Loucy (cell line): ENCODE results near the gene LHFPL6.

Source experiments
- H2AFZ ChIP-seq: fragments of 200-600 bp; sonication (generic); 2 replicates; pipeline ENCODE4 v1.6.0; 2016; ENCODE audit warnings: antibody characterized with exemption, mild to moderate bottlenecking, low read length, moderate library complexity
- H3F3A ChIP-seq: fragments of 200-600 bp; 2 replicates; pipeline ENCODE4 v1.6.0; 2016; ENCODE audit warnings: antibody characterized with exemption, low read depth, mild to moderate bottlenecking
- H3K27me3 ChIP-seq: fragments of 200-600 bp; sonication (generic); 2 replicates; pipeline ENCODE4 v1.6.1; 2014; ENCODE audit warnings: low read length, mild to moderate bottlenecking; ENCODE audit not compliant: insufficient read depth, poor library complexity, severe bottlenecking
- H3K36me3 ChIP-seq: fragments of 200-600 bp; sonication (generic); 2 replicates; pipeline ENCODE4 v1.6.1; 2016; ENCODE audit warnings: low read length; ENCODE audit not compliant: insufficient read depth
- H3K4me1 ChIP-seq: fragments of 200-600 bp; sonication (generic); 2 replicates; pipeline ENCODE4 v1.5.1; 2014; ENCODE audit warnings: low read length, mild to moderate bottlenecking; ENCODE audit not compliant: insufficient read depth, poor library complexity, severe bottlenecking
- H3K4me2 ChIP-seq: fragments of 200-600 bp; sonication (generic); 2 replicates; pipeline ENCODE4 v1.6.0; 2014; ENCODE audit warnings: antibody characterized with exemption, low read length, low read depth, mild to moderate bottlenecking; ENCODE audit not compliant: poor library complexity, severe bottlenecking
- H3K4me3 ChIP-seq: fragments of 200-600 bp; sonication (generic); 2 replicates; pipeline ENCODE4 v1.5.1; 2014; ENCODE audit warnings: low read length, mild to moderate bottlenecking, mixed read lengths; ENCODE audit not compliant: poor library complexity, severe bottlenecking
- H3K79me2 ChIP-seq: fragments of 200-600 bp; sonication (generic); 2 replicates; pipeline ENCODE4 v1.6.1; 2014; ENCODE audit warnings: low read length; ENCODE audit not compliant: insufficient read depth
- H3K9ac ChIP-seq: fragments of 200-600 bp; sonication (generic); 2 replicates; pipeline ENCODE4 v1.6.0; 2014; ENCODE audit warnings: mild to moderate bottlenecking, low read depth, low read length, moderate library complexity; ENCODE audit not compliant: poor library complexity, severe bottlenecking
- H3K9me2 ChIP-seq: fragments of 200-600 bp; sonication (generic); replicated peaks from 2 replicates; pipeline ENCODE4 v1.6.1; 2016; ENCODE audit warnings: low read depth, low read length, mixed read lengths
- H3K9me3 ChIP-seq: fragments of 200-600 bp; sonication (generic); 2 replicates; pipeline ENCODE4 v1.6.1; 2014; ENCODE audit warnings: mild to moderate bottlenecking, antibody characterized with exemption, low read length, low read depth; ENCODE audit not compliant: insufficient read depth
- H4K20me1 ChIP-seq: fragments of 200-600 bp; sonication (generic); 2 replicates; pipeline ENCODE4 v1.6.0; 2014; ENCODE audit warnings: antibody characterized with exemption, low read length, mild to moderate bottlenecking; ENCODE audit not compliant: insufficient read depth, poor library complexity, severe bottlenecking
- EZH2phosphoT487 ChIP-seq: fragments of 200-600 bp; IDR thresholded peaks from 2 replicates; pipeline ENCODE4 v1.6.1; 2018; ENCODE audit warnings: antibody characterized with exemption, mild to moderate bottlenecking, moderate library complexity, borderline replicate concordance
- TF ChIP-seq, protein P1 (sequence below): fragments of 200-600 bp; sonication (generic); conservative IDR thresholded peaks from 2 replicates; pipeline ENCODE4 v1.5.1; 2014; ENCODE audit warnings: mild to moderate bottlenecking, antibody characterized with exemption, low read length

LHFPL6 gene

DNA sequence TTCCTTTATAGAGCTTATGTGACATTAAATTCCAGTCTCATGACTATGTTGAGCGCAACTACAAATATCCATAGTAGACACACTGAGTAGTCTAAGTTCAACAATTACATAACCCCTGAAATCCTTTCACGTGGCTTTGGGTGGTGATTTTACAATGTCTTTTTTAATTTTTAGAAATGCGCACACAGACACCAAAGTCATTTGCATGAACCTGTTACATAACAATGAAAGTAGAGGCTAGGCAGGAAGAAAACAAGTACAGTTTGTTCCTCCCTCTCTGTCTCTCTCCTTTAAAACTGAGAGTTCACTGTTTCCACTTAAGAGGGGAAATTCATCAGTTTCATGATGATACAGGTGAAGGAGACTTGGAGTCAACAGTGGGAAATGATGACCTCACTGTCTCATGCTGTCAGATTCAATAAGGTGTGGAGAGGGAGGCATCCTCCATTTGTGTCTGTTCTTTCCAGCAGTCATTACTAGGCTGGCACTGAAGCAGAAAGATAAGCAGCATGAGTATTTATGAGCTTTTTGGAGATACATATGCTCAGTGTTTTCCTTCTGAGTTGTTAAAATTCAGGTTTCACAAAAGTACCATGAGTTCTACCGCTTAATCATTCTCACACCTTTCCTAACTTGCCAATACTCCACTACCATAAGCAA lies 201.8 kb downstream of the LHFPL6 start:
- Histone ChIP-seq H3K4me1 (no peaks in the 10 kb centered on the region), H3K9me2 (no peaks in the 10 kb centered on the region), H3K27me3 (no peaks in the 10 kb centered on the region), H3K9me3 (no peaks in the 10 kb centered on the region), H3K9ac (no peak overlapping the region), H2AFZ (no peak overlapping the region), H4K20me1 (no peaks in the 10 kb centered on the region), H3K4me3 (no peak overlapping the region), H3F3A (no peaks in the 10 kb centered on the region), H3K79me2 (no peaks in the 10 kb centered on the region), H3K36me3 (no peaks in the 10 kb centered on the region), H3K4me2 (no peak overlapping the region)
- TF ChIP-seq, protein P1, sequence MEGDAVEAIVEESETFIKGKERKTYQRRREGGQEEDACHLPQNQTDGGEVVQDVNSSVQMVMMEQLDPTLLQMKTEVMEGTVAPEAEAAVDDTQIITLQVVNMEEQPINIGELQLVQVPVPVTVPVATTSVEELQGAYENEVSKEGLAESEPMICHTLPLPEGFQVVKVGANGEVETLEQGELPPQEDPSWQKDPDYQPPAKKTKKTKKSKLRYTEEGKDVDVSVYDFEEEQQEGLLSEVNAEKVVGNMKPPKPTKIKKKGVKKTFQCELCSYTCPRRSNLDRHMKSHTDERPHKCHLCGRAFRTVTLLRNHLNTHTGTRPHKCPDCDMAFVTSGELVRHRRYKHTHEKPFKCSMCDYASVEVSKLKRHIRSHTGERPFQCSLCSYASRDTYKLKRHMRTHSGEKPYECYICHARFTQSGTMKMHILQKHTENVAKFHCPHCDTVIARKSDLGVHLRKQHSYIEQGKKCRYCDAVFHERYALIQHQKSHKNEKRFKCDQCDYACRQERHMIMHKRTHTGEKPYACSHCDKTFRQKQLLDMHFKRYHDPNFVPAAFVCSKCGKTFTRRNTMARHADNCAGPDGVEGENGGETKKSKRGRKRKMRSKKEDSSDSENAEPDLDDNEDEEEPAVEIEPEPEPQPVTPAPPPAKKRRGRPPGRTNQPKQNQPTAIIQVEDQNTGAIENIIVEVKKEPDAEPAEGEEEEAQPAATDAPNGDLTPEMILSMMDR: no peak
- no peak for TF ChIP-seq EZH2phosphoT487

GRCh38 chr13:39399102-39399501 lies 203.9 kb downstream of the LHFPL6 start:
- no peak overlapping the region for H3K4me2 ChIP-seq
- H4K20me1 ChIP-seq: no peaks in the 10 kb centered on the region
- TF ChIP-seq, protein P1: no peak
- TF ChIP-seq EZH2phosphoT487: no peak
- no peak overlapping the region for H3K4me3 ChIP-seq
- H3F3A ChIP-seq: no peaks in the 10 kb centered on the region
- H3K4me1 ChIP-seq: no peaks in the 10 kb centered on the region
- no peaks in the 10 kb centered on the region for H3K9me3 ChIP-seq
- H3K27me3 ChIP-seq: no peaks in the 10 kb centered on the region
- H3K36me3 ChIP-seq: no peaks in the 10 kb centered on the region
- no peak overlapping the region for H2AFZ ChIP-seq
- H3K9me2 ChIP-seq: no peaks in the 10 kb centered on the region
- no peaks in the 10 kb centered on the region for H3K79me2 ChIP-seq
- no peak overlapping the region for H3K9ac ChIP-seq

DNA sequence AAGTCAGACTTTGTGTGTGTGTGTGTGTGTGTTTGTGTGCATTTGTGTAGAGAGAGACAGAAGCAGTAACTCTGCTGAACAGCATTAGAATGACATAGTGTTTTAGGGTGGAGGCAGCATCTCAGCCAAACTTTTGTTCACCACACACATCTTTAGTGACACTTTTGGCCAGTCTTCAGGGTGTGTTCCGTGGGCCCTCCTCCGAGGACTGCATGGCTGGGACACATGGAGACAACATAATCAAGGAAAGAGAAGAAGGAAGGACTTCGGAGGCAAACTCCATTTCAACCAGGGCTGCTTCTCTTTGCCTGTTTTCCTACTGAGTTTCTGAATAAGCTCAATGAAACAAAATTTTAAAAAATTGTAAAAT lies 205.1 kb downstream of the LHFPL6 start:
- no peaks in the 10 kb centered on the region for H3K4me1 ChIP-seq
- no peak overlapping the region for H3K9ac ChIP-seq
- H3K9me3 ChIP-seq: no peaks in the 10 kb centered on the region
- H3K4me2 ChIP-seq: no peak overlapping the region
- H3K79me2 ChIP-seq: no peaks in the 10 kb centered on the region
- no peak overlapping the region for H2AFZ ChIP-seq
- no peak for TF ChIP-seq EZH2phosphoT487
- TF ChIP-seq, protein P1: no peak
- no peaks in the 10 kb centered on the region for H4K20me1 ChIP-seq
- no peaks in the 10 kb centered on the region for H3K27me3 ChIP-seq
- H3F3A ChIP-seq: no peaks in the 10 kb centered on the region
- H3K36me3 ChIP-seq: no peaks in the 10 kb centered on the region
- H3K9me2 ChIP-seq: no peaks in the 10 kb centered on the region
- H3K4me3 ChIP-seq: no peak overlapping the region
